T-helper 1 cell treated with Interleukin-12 subunit alpha and Interleukin-12 subunit beta and Interleukin-4 antibody, amounts not matched to agents 30 μg/mL and 1 μg/mL, for 36 hours (primary cell): ENCODE results near the gene ADGRA3.

ENCODE experiments used
- H3K27ac Mint-ChIP-seq: one replicate; pipeline ENCODE4 v1.8.0; 2021; ENCODE audit warnings: mild to moderate bottlenecking, mixed read lengths
- H3K27me3 Mint-ChIP-seq: one replicate; pipeline ENCODE4 v1.8.0; 2021; ENCODE audit warnings: low read depth, mixed read lengths
- H3K36me3 Mint-ChIP-seq: one replicate; pipeline ENCODE4 v1.8.0; 2021; ENCODE audit warnings: low read depth, mixed read lengths
- H3K4me1 Mint-ChIP-seq: one replicate; pipeline ENCODE4 v1.8.0; 2021; ENCODE audit warnings: low read depth, mixed read lengths
- H3K4me3 Mint-ChIP-seq: one replicate; pipeline ENCODE4 v1.8.0; 2021; ENCODE audit warnings: mild to moderate bottlenecking, moderate library complexity, mixed read lengths
- H3K9me3 Mint-ChIP-seq: one replicate; pipeline ENCODE4 v1.8.0; 2021; ENCODE audit warnings: mixed read lengths

The ADGRA3 gene

GRCh38 chr4:22369901-22370562 is 145.8 kb downstream of the ADGRA3 start:
- Mint-ChIP-seq H3K27me3 (no peaks in the 10 kb centered on the region), H3K4me1 (no peaks in the 10 kb centered on the region), H3K9me3 (no peaks in the 10 kb centered on the region), H3K36me3 (no peaks in the 10 kb centered on the region), H3K27ac (no peak overlapping the region), H3K4me3 (no peak overlapping the region)

GRCh38 chr4:22363787-22364186 is 152.1 kb downstream of the ADGRA3 start:
- no peaks in the 10 kb centered on the region for H3K4me1 Mint-ChIP-seq
- no peak overlapping the region for H3K27ac Mint-ChIP-seq
- no peaks in the 10 kb centered on the region for H3K9me3 Mint-ChIP-seq
- H3K36me3 Mint-ChIP-seq = no peaks in the 10 kb centered on the region
- no peaks in the 10 kb centered on the region for H3K27me3 Mint-ChIP-seq
- H3K4me3 Mint-ChIP-seq = no peak overlapping the region

- Mint-ChIP-seq H3K27me3 (no peaks in the 10 kb centered on the region), H3K9me3 (no peaks in the 10 kb centered on the region), H3K36me3 (no peaks in the 10 kb centered on the region), H3K27ac (no peak overlapping the region), H3K4me3 (no peak overlapping the region), H3K4me1 (no peaks in the 10 kb centered on the region)
Observed at GRCh38 chr4:22363036-22363435, 152.8 kb downstream of the ADGRA3 start.

GRCh38 chr4:22356987-22357596 is 158.8 kb downstream of the ADGRA3 start:
- Mint-ChIP-seq H3K9me3 (peaks cover 4% of the 10 kb centered on the region), H3K4me3 (no peak overlapping the region), H3K27ac (no peak overlapping the region), H3K4me1 (peaks cover 2% of the 10 kb centered on the region), H3K36me3 (no peaks in the 10 kb centered on the region), H3K27me3 (no peaks in the 10 kb centered on the region)

GRCh38 chr4:22348410-22348809 is 167.5 kb downstream of the ADGRA3 start:
- H3K4me3 Mint-ChIP-seq = no peak overlapping the region
- H3K9me3 Mint-ChIP-seq = no peaks in the 10 kb centered on the region

GRCh38 chr4:22345678-22346077 is 170.2 kb downstream of the ADGRA3 start:
- Mint-ChIP-seq H3K36me3 (no peaks in the 10 kb centered on the region), H3K4me1 (no peaks in the 10 kb centered on the region), H3K27ac (no peak overlapping the region)

More at GRCh38 chr4:22348410-22348809, 167.5 kb downstream of the ADGRA3 start:
- Mint-ChIP-seq H3K36me3 (no peaks in the 10 kb centered on the region), H3K27me3 (no peaks in the 10 kb centered on the region), H3K4me1 (no peaks in the 10 kb centered on the region), H3K27ac (no peak overlapping the region)

GRCh38 chr4:22345055-22345454 is 170.8 kb downstream of the ADGRA3 start:
- H3K27ac Mint-ChIP-seq = no peak overlapping the region
- H3K4me1 Mint-ChIP-seq = no peaks in the 10 kb centered on the region
- no peak overlapping the region for H3K4me3 Mint-ChIP-seq
- no peaks in the 10 kb centered on the region for H3K27me3 Mint-ChIP-seq
- no peaks in the 10 kb centered on the region for H3K9me3 Mint-ChIP-seq
- no peaks in the 10 kb centered on the region for H3K36me3 Mint-ChIP-seq

More at GRCh38 chr4:22345678-22346077, 170.2 kb downstream of the ADGRA3 start:
- H3K27me3 Mint-ChIP-seq = no peaks in the 10 kb centered on the region
- no peak overlapping the region for H3K4me3 Mint-ChIP-seq
- H3K9me3 Mint-ChIP-seq = no peaks in the 10 kb centered on the region

GRCh38 chr4:22343606-22344005 is 172.3 kb downstream of the ADGRA3 start:
- Mint-ChIP-seq H3K36me3 (no peaks in the 10 kb centered on the region), H3K4me1 (no peaks in the 10 kb centered on the region), H3K9me3 (no peaks in the 10 kb centered on the region), H3K4me3 (no peak overlapping the region), H3K27me3 (no peaks in the 10 kb centered on the region), H3K27ac (no peak overlapping the region)

GRCh38 chr4:22339491-22339890 is 176.4 kb downstream of the ADGRA3 start:
- H3K27ac Mint-ChIP-seq = no peak overlapping the region
- peaks cover 3% of the 10 kb centered on the region for H3K9me3 Mint-ChIP-seq
- no peaks in the 10 kb centered on the region for H3K4me1 Mint-ChIP-seq
- no peaks in the 10 kb centered on the region for H3K27me3 Mint-ChIP-seq
- no peaks in the 10 kb centered on the region for H3K36me3 Mint-ChIP-seq
- H3K4me3 Mint-ChIP-seq = no peak overlapping the region

- no peaks in the 10 kb centered on the region for H3K27me3 Mint-ChIP-seq
- H3K4me3 Mint-ChIP-seq = no peak overlapping the region
- H3K36me3 Mint-ChIP-seq = no peaks in the 10 kb centered on the region
- H3K27ac Mint-ChIP-seq = no peak overlapping the region
- no peaks in the 10 kb centered on the region for H3K4me1 Mint-ChIP-seq
- H3K9me3 Mint-ChIP-seq = peaks cover 3% of the 10 kb centered on the region
Observed at GRCh38 chr4:22338796-22339195, 177.1 kb downstream of the ADGRA3 start.
